Inferior parietal cortex (tissue), 1 donor: ENCODE measurements around the gene IGDCC3.
A peak's percentile ranks its signal among the peaks of the same experiment; 100 is the strongest.
"Not testable (repeated sequence)": the region's sequence is repeated elsewhere in the genome, so short reads cannot be mapped to it uniquely, and the experiment has no call there.

Experiments used
- DNase-seq: peaks from one replicate; pipeline ENCODE4 v3.0.0-alpha.2; 2016; ENCODE audit errors: extremely low spot score

The IGDCC3 gene

GRCh38 chr15:65371976-65372786 is 5.6 kb downstream of the IGDCC3 start:
- no peak for DNase-seq

GRCh38 chr15:65370885-65371284 is 6.9 kb downstream of the IGDCC3 start:
- DNase-seq: no peak

GRCh38 chr15:65369651-65370050 is 8.2 kb downstream of the IGDCC3 start:
- DNase-seq: no peak

GRCh38 chr15:65369212-65369547 is 8.6 kb downstream of the IGDCC3 start:
- no peak for DNase-seq

GRCh38 chr15:65368302-65369211 is 9.2 kb downstream of the IGDCC3 start:
- peak; percentile 8 for DNase-seq

GRCh38 chr15:65366122-65366892 is 11.5 kb downstream of the IGDCC3 start:
- no peak for DNase-seq

GRCh38 chr15:65365229-65365628 is 12.6 kb downstream of the IGDCC3 start:
- DNase-seq: no peak

GRCh38 chr15:65363766-65364165 is 14.0 kb downstream of the IGDCC3 start:
- no peak for DNase-seq

GRCh38 chr15:65363306-65363705 is 14.5 kb downstream of the IGDCC3 start:
- DNase-seq: no peak

GRCh38 chr15:65362491-65362890 is 15.3 kb downstream of the IGDCC3 start:
- no peak for DNase-seq

GRCh38 chr15:65361708-65362459 is 15.9 kb downstream of the IGDCC3 start:
- DNase-seq: no peak

- no peak for DNase-seq
Measured at GRCh38 chr15:65360506-65360905, 17.3 kb downstream of the IGDCC3 start.

GRCh38 chr15:65355988-65356353 is 21.8 kb downstream of the IGDCC3 start:
- DNase-seq: peak; percentile 15

GRCh38 chr15:65355173-65355987 is 22.4 kb downstream of the IGDCC3 start:
- peak; percentile 73 for DNase-seq

- DNase-seq: no peak
Measured at GRCh38 chr15:65354835-65355172, 23.0 kb downstream of the IGDCC3 start.

GRCh38 chr15:65351972-65352371 is 25.8 kb downstream of the IGDCC3 start:
- DNase-seq: not testable (repeated sequence)

- DNase-seq: no peak
Measured at GRCh38 chr15:65349338-65349737, 28.5 kb downstream of the IGDCC3 start.

GRCh38 chr15:65347756-65348155 is 30.0 kb downstream of the IGDCC3 start:
- not testable (repeated sequence) for DNase-seq

- no peak for DNase-seq
Measured at GRCh38 chr15:65346856-65347598, 30.8 kb downstream of the IGDCC3 start.

GRCh38 chr15:65344914-65345275 is 32.9 kb downstream of the IGDCC3 start:
- DNase-seq: no peak
